Thoracic aorta (tissue), 2 donors: Measurements from ENCODE around the gene SLC9A8. TPM values are rescaled to one million over a fixed set of nuclear protein-coding genes. Genes with fewer than 3 reads are reported as not detected.

Experiments
- ATAC-seq: fragments of 150-250 bp; one replicate; pipeline ENCODE4 v1.8.0; 2017; ENCODE audit warnings: low read depth; ENCODE audit not compliant: insufficient number of reproducible peaks, low FRiP score
- DNase-seq: peaks from one replicate; pipeline ENCODE4 v3.0.0-alpha.2; 2020; ENCODE audit warnings: low spot score
- H3K27ac ChIP-seq, 2 donors: fragments of 200-600 bp; sonication (generic); 1 replicate in 1 of 2; 2 replicates in 1 of 2; pipeline ENCODE4 v1.5.1; 2016; ENCODE audit warnings: mild to moderate bottlenecking in 2 of 2, moderate library complexity in 2 of 2
- H3K27me3 ChIP-seq: fragments of 200-600 bp; sonication (generic); replicated peaks from 2 replicates; pipeline ENCODE4 v1.6.0; 2016; ENCODE audit warnings: mild to moderate bottlenecking; ENCODE audit not compliant: insufficient read depth
- H3K36me3 ChIP-seq: fragments of 200-600 bp; sonication (generic); one replicate; pipeline ENCODE4 v1.5.1; 2016
- H3K4me1 ChIP-seq, 2 donors: fragments of 200-600 bp; sonication (generic); 1 replicate in 1 of 2; 2 replicates in 1 of 2; pipeline versions ENCODE4 v1.5.1 to v1.6.0; 2016; ENCODE audit warnings: low read depth in 2 of 2, mild to moderate bottlenecking in 1 of 2; ENCODE audit not compliant: control insufficient read depth in 1 of 2
- H3K4me3 ChIP-seq: fragments of 200-600 bp; sonication (generic); 2 replicates; pipeline ENCODE4 v1.5.1; 2016; ENCODE audit warnings: mild to moderate bottlenecking
- H3K9me3 ChIP-seq: fragments of 200-600 bp; sonication (generic); 2 replicates; pipeline ENCODE4 v1.5.1; 2016
- total RNA-seq, 2 donors: library from RNA; depleted of rRNA; stranded (reverse); fragments of >200 nt; gene quantifications; one replicate each; pipeline versions ENCODE4 v1.1.0 to v1.2.3, GENCODE V29; 2016
- TF ChIP-seq, protein P1 (sequence below): fragments of 200-600 bp; sonication (generic); IDR thresholded peaks from one replicate; pipeline ENCODE4 v1.5.1; 2019; ENCODE audit warnings: antibody characterized with exemption

Gene SLC9A8
- total RNA-seq, 2 donors from 2014 or later, result 9.2 to 14.3 TPM

DNA sequence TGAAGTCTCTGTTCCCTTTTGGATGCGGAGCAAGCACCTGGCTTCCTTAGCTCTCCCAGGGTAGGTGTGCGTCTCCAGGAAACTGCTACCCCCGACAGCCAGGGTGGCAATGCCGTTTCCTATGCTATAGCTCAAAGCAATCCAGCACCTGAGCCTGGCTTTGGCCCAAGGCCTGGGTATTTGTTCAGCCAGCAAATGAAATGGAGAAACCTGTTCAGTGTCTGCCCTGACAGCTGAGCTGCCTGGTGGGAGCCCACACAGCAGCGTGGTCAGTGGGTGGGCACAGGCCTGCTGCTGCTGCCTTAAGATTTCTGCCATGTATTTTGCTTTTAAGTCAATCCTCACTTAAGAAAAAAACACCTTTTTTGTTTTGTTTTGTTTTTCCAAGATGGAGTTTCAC is 89.0 kb downstream of the SLC9A8 start:
- H3K27ac ChIP-seq, result no peak overlapping the region
- H3K4me1 ChIP-seq, result no peaks in the 10 kb centered on the region
- H3K4me3 ChIP-seq, result no peak overlapping the region
- ATAC-seq, result no peak
- TF ChIP-seq, protein P1, sequence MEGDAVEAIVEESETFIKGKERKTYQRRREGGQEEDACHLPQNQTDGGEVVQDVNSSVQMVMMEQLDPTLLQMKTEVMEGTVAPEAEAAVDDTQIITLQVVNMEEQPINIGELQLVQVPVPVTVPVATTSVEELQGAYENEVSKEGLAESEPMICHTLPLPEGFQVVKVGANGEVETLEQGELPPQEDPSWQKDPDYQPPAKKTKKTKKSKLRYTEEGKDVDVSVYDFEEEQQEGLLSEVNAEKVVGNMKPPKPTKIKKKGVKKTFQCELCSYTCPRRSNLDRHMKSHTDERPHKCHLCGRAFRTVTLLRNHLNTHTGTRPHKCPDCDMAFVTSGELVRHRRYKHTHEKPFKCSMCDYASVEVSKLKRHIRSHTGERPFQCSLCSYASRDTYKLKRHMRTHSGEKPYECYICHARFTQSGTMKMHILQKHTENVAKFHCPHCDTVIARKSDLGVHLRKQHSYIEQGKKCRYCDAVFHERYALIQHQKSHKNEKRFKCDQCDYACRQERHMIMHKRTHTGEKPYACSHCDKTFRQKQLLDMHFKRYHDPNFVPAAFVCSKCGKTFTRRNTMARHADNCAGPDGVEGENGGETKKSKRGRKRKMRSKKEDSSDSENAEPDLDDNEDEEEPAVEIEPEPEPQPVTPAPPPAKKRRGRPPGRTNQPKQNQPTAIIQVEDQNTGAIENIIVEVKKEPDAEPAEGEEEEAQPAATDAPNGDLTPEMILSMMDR, result no peak
- H3K36me3 ChIP-seq, result peaks cover 27% of the 10 kb centered on the region
- DNase-seq, result no peak
- H3K27me3 ChIP-seq, result no peaks in the 10 kb centered on the region
- H3K9me3 ChIP-seq, result no peaks in the 10 kb centered on the region

DNA sequence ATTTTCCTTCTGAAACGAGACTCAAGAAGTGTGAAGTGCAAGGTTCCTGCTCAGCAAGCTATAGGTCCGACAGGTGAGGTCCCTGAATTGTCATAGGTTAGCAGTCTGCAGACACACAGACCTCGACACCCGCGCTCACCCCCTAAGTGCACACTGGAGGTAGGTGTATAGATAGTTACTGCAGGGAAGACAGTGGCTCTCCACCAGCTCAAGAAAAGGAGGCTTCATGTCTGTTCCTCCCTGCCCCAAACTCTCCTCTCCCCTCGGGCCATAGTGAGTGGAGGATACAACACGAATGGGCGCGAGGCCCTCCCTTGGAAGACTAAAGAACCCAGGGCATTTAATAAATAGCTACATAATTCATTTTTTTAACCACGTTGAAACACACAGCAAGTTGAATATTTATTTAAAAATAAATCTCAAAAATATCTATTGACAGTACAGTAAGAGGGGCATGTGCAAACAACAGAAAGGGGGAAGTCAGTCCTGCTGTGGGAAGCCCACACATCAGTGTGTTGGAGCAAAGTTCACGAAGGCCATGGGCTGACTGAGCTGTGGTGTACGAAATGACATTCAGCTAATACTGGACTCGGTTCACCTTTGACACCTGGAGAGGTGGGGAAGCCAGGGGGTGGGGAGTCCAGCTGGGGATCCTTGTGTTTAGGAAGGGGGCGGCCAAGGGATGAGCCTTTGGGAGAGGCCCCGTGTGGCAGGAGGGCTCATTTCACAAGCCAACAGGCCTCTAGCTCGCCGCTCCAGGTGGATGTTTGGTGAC is 92.0 kb downstream of the SLC9A8 start:
- H3K4me1 ChIP-seq, result no peaks in the 10 kb centered on the region
- DNase-seq (no peak), ATAC-seq (no peak)
- H3K27me3 ChIP-seq, result no peaks in the 10 kb centered on the region
- H3K27ac ChIP-seq, result no peak overlapping the region
- no peak overlapping the region for H3K4me3 ChIP-seq
- TF ChIP-seq, protein P1, result no peak
- no peaks in the 10 kb centered on the region for H3K9me3 ChIP-seq
- H3K36me3 ChIP-seq, result peaks cover 42% of the 10 kb centered on the region

DNA sequence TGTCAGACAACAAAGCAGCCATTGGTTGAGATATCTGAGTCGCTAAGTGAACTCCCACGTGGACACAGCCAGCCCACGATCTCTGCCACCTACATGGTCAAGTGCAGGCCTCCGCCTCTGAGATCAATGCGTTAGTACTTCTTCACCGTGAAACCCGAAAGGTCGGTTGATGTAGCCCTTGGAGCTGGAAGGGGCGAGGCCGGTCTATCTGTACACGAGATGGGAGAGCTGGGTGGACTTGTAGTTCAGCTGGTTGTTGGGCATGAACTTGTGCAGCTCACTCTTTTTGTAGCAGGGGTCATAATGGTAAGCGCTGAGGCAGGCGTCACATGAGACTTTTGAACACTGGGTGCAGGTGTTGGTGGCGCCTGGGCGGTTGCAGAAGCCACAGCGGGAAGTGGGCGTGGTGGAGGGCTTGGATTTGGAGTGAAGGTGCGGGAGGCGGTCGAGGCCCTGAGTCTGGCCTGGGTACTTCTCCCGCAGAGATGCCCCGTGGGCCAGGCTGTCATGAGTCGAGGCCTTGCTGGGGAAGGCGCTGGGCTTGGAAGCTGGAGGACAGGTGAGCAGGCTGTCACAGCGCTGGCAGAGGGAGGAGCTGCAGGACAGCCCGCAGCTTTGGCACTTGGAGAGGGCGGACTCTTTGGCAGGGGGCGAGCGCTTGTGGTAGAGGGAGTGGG is 92.9 kb downstream of the SLC9A8 start:
- H3K36me3 ChIP-seq, result peaks cover 50% of the 10 kb centered on the region
- H3K4me1 ChIP-seq, result no peaks in the 10 kb centered on the region
- H3K4me3 ChIP-seq, result no peak overlapping the region
- no peaks in the 10 kb centered on the region for H3K27me3 ChIP-seq
- no peak overlapping the region for H3K27ac ChIP-seq
- H3K9me3 ChIP-seq, result no peaks in the 10 kb centered on the region
- ATAC-seq (no peak), DNase-seq (no peak)
- TF ChIP-seq, protein P1, result no peak

DNA sequence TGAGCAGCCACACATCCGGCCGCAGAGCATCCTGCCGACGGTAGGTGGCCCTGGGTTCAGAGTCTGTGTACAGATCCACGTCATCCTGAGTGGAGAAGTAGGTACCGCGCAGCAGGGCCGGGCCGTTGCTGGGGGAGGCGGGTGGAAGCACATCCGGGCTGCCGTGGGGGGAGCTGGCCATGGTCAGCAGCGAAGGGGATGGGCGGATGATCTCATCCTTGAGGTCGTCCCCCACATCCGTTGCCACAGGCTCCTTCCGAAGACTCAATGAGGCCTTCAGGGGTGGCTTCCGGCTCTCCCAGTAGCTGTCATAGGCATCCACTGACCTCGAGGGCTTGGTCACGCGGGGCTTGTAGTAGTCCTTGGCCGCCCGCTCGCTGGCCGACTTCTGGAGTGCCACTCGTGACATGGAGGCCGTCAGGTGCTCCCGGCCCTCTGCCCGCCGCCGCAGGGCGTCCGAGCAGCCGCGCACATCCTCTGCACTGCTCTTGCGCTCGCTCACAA is 93.5 kb downstream of the SLC9A8 start:
- Histone ChIP-seq H3K4me3 (no peak overlapping the region), H3K27me3 (no peaks in the 10 kb centered on the region), H3K27ac (no peak overlapping the region), H3K9me3 (no peaks in the 10 kb centered on the region), H3K36me3 (peaks cover 50% of the 10 kb centered on the region), H3K4me1 (no peaks in the 10 kb centered on the region)
- ATAC-seq (no peak), DNase-seq (no peak)
- TF ChIP-seq, protein P1, result no peak

DNA sequence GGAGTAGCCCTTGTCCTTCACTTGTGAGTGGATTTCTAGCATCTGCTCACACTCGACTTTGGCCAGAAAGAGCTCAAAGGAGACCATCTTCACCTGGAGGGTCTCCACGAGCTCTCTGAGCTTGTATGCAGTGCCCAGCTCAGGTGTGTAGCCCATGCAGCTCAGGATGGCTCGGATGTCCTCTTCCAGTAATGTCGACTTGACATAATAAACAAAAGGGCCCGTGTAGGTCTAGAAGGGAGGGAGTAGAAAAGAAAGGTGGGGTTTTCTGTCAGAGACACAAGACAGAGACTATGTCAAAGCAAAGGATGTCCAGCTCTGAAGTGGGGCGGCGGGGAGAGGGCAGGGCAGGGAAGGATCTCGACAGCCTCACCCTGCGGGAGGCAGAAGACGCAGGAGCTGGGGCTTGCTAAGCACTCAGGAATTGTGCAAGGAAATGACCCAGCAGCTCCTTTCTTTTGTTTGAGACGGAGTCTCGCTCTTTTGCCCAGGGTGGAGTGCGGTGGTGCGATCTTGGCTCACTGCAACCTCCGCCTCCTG is 94.1 kb downstream of the SLC9A8 start:
- Histone ChIP-seq H3K4me3 (no peak overlapping the region), H3K4me1 (no peaks in the 10 kb centered on the region), H3K9me3 (no peaks in the 10 kb centered on the region), H3K36me3 (peaks cover 50% of the 10 kb centered on the region), H3K27ac (no peak overlapping the region), H3K27me3 (no peaks in the 10 kb centered on the region)
- ATAC-seq (no peak), DNase-seq (no peak)
- TF ChIP-seq, protein P1, result no peak
